ENCODE results near the gene HOXC9.

- TF ChIP-seq ZNF19 (tag by site-specific recombination; IDR thresholded peaks at IDR 0.05; ENCODE audit: low read depth) = no peak
- no peak for TF ChIP-seq YY1 (tag by site-specific recombination; IDR thresholded peaks at IDR 0.05)
- TF ChIP-seq RBAK (tag by site-specific recombination; IDR thresholded peaks at IDR 0.05) = no peak
- TF ChIP-seq, protein P1, sequence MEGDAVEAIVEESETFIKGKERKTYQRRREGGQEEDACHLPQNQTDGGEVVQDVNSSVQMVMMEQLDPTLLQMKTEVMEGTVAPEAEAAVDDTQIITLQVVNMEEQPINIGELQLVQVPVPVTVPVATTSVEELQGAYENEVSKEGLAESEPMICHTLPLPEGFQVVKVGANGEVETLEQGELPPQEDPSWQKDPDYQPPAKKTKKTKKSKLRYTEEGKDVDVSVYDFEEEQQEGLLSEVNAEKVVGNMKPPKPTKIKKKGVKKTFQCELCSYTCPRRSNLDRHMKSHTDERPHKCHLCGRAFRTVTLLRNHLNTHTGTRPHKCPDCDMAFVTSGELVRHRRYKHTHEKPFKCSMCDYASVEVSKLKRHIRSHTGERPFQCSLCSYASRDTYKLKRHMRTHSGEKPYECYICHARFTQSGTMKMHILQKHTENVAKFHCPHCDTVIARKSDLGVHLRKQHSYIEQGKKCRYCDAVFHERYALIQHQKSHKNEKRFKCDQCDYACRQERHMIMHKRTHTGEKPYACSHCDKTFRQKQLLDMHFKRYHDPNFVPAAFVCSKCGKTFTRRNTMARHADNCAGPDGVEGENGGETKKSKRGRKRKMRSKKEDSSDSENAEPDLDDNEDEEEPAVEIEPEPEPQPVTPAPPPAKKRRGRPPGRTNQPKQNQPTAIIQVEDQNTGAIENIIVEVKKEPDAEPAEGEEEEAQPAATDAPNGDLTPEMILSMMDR (tag by site-specific recombination; IDR thresholded peaks at IDR 0.05) = no peak
- TF ChIP-seq SALL2 (tag by site-specific recombination; IDR thresholded peaks at IDR 0.05; ENCODE audit: borderline replicate concordance) = no peak
These were observed 24.2 kb downstream of the HOXC9 start for GRCh38 chr12:54024127-54024526.

Data from HEK293 (cell line).